CD4-positive, alpha-beta T cell (primary cell): ENCODE data around the gene ARHGDIB. TPM values are rescaled to one million over a fixed set of nuclear protein-coding genes. Genes with fewer than 3 reads are reported as not detected.

Experiments used
- ATAC-seq: fragments of 200-7000 bp; cut with Tn5 transposase; one replicate; pipeline ENCODE4 v1.10.0; 2022; ENCODE audit warnings: mild to moderate bottlenecking; ENCODE audit not compliant: poor library complexity
- CTCF ChIA-PET: fragments of 350-600 bp; sonication (Branson Sonifier 250); formaldehyde crosslinking; loops from one replicate; lab custom pipeline; 2021; ENCODE audit warnings: antibody characterized with exemption, inconsistent platforms; lab: Charles Lee
- POLR2A ChIA-PET: fragments of 350-600 bp; sonication (Branson Sonifier 250); formaldehyde crosslinking; loops from one replicate; lab custom pipeline; 2021; ENCODE audit warnings: antibody characterized with exemption, inconsistent platforms; lab: Charles Lee
- DNase-seq, 14 experiments: peaks; one replicate each; pipeline ENCODE4 v3.0.0-alpha.2; 2013 to 2020; ENCODE audit warnings: mixed read lengths in 2 of 14
- H3K27ac ChIP-seq, 2 donors: one replicate each; pipeline versions ENCODE4 v1.5.1 to v1.7.0; 2013; ENCODE audit warnings: low read length in 2 of 2, low read depth in 1 of 2, mild to moderate bottlenecking in 1 of 2
- H3K27me3 ChIP-seq, 2 experiments: 1 replicate in 1 of 2; 2 replicates in 1 of 2; pipeline versions ENCODE4 v1.6.1 to v1.7.0; 2013; ENCODE audit warnings: low read length in 2 of 2, control low read depth in 1 of 2, mild to moderate bottlenecking in 1 of 2, moderate library complexity in 1 of 2; ENCODE audit not compliant: insufficient read depth in 2 of 2, control insufficient read depth in 1 of 2
- H3K36me3 ChIP-seq: one replicate; pipeline ENCODE4 v1.6.1; 2013; ENCODE audit warnings: low read length, control low read depth; ENCODE audit not compliant: insufficient read depth
- H3K4me1 ChIP-seq: one replicate; pipeline ENCODE4 v1.6.1; 2013; ENCODE audit warnings: low read length, control low read depth; ENCODE audit not compliant: insufficient read depth
- H3K4me3 ChIP-seq: one replicate; pipeline ENCODE4 v1.5.1; 2013; ENCODE audit warnings: mild to moderate bottlenecking, low read length, moderate library complexity
- H3K9me3 ChIP-seq, 2 experiments: 1 replicate in 1 of 2; 2 replicates in 1 of 2; pipeline versions ENCODE4 v1.6.1 to v1.7.0; 2013; ENCODE audit warnings: low read length in 2 of 2, mild to moderate bottlenecking in 2 of 2, control low read depth in 1 of 2, moderate library complexity in 1 of 2; ENCODE audit not compliant: control insufficient read depth in 1 of 2, insufficient read depth in 1 of 2
- H3K27ac Mint-ChIP-seq: one replicate; pipeline ENCODE4 v1.8.0; 2020; ENCODE audit warnings: mixed read lengths
- H3K27me3 Mint-ChIP-seq: one replicate; pipeline ENCODE4 v1.8.0; 2021; ENCODE audit warnings: mixed read lengths
- H3K36me3 Mint-ChIP-seq: one replicate; pipeline ENCODE4 v1.8.0; 2021; ENCODE audit warnings: low read depth, mixed read lengths
- H3K4me1 Mint-ChIP-seq: one replicate; pipeline ENCODE4 v1.8.0; 2021; ENCODE audit warnings: low read depth, mixed read lengths
- H3K4me3 Mint-ChIP-seq: one replicate; pipeline ENCODE4 v1.8.0; 2020; ENCODE audit warnings: mild to moderate bottlenecking, mixed read lengths
- H3K9me3 Mint-ChIP-seq: one replicate; pipeline ENCODE4 v1.8.0; 2020; ENCODE audit warnings: mixed read lengths
- intact Hi-C, 2 experiments: fragments of 100-400 bp; cut with DNase I in 1 of 2; cut with micrococcal nuclease in 1 of 2; formaldehyde crosslinking; loops; one replicate each; pipeline versions ENCODE4 v1.15.1 to v1.9.0; 2023 to 2025; cut with DNase I, micrococcal nuclease
- total RNA-seq, 174 experiments: library from RNA in 2 of 174; stranded (reverse) in 2 of 174; gene quantifications; one replicate each; pipeline ENCODE4 v1.2.3 and lab custom pipeline; 2021 to 2026
- TF ChIP-seq, protein P1 (sequence below): fragments of 200-600 bp; IDR thresholded peaks from one replicate; pipeline ENCODE4 v1.8.0; 2022; ENCODE audit warnings: antibody characterized with exemption, mild to moderate bottlenecking

ARHGDIB gene
- total RNA-seq, 2 experiments from 2014 or later = 872 to 942 TPM

DNA sequence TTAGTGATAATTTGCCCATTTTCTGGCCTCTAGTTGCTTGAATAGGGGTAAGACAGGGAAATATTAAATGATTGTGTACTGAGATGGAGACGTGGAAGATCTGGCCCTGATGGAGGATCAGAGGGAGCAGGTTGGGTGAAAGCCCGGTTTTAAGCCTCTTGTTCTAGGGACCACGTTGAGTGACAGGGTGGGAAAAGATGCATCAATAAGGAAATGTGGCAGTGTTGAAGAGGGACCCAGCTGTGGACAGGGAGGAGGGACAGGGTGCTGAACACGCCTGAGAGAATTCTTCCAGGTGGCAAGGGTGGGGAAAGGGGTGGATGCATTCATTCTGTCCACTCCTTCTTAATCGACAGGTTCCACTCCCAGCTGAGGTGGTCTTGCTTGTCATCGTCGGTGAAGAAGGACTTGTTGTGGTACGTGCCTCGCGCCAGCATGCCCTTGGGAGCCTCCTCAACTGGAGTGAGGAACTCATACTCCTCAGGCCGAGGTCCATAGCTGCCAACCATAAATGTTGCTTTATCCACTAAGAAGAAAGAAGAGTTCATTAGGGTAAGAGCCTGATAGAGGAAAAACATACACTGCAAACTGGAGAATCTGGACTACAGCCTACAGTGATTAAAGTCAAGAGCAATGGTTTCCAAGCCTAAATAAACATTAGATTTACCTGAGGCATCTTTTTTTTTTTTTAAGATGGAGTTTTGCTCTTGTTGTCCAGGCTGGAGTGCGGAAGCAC is 19.0 kb downstream of the ARHGDIB start:
- Mint-ChIP-seq H3K27me3 (no peaks in the 10 kb centered on the region), H3K4me1 (peaks cover 86% of the 10 kb centered on the region), H3K36me3 (peaks cover 94% of the 10 kb centered on the region), H3K27ac (peak overlapping the region; percentile 72), H3K4me3 (peak overlapping the region; percentile 40), H3K9me3 (peaks cover 3% of the 10 kb centered on the region)
- intact Hi-C loops = no loop called here
- Histone ChIP-seq H3K9me3 (no peaks in the 10 kb centered on the region), H3K27ac (no peak overlapping the region), H3K4me1 (peaks cover 30% of the 10 kb centered on the region), H3K4me3 (no peak overlapping the region), H3K27me3 (no peaks in the 10 kb centered on the region), H3K36me3 (peaks cover 78% of the 10 kb centered on the region)
- ChIA-PET CTCF (interaction anchor here (2.2 kb wide), 1 partner anchor 53 kb away, joined by 11 read pairs; no protein-coding TSS in a partner anchor), POLR2A (interaction anchor here (1.1 to 7.7 kb wide), 2 partner anchors 11 to 17 kb away, joined by 3 to 71 read pairs; partner anchors contain the start of gene ARHGDIB)
- DNase-seq (no peak), ATAC-seq (peak; percentile 5)
- TF ChIP-seq, protein P1, sequence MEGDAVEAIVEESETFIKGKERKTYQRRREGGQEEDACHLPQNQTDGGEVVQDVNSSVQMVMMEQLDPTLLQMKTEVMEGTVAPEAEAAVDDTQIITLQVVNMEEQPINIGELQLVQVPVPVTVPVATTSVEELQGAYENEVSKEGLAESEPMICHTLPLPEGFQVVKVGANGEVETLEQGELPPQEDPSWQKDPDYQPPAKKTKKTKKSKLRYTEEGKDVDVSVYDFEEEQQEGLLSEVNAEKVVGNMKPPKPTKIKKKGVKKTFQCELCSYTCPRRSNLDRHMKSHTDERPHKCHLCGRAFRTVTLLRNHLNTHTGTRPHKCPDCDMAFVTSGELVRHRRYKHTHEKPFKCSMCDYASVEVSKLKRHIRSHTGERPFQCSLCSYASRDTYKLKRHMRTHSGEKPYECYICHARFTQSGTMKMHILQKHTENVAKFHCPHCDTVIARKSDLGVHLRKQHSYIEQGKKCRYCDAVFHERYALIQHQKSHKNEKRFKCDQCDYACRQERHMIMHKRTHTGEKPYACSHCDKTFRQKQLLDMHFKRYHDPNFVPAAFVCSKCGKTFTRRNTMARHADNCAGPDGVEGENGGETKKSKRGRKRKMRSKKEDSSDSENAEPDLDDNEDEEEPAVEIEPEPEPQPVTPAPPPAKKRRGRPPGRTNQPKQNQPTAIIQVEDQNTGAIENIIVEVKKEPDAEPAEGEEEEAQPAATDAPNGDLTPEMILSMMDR = no peak

DNA sequence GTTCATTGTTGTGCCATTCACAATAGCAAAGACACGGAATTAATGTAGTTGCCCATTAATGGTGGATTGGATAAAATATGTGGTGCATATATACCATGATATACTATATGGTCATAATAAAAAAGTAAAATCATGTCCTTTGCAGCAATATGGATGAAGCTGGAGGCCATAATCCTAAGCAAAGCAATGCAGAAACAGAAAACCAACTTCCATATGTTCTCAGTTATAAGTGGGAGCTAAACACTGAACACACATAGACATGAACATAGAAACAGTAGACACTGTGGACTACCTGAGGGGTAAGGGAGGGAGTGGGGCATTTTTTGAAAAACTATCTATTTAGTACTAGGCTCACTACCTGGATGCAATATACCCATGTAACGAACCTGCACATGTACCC is 20.0 kb downstream of the ARHGDIB start:
- no peak overlapping the region for H3K4me3 ChIP-seq
- no peaks in the 10 kb centered on the region for H3K27me3 ChIP-seq
- no peaks in the 10 kb centered on the region for H3K27me3 Mint-ChIP-seq
- H3K27ac ChIP-seq = no peak overlapping the region
- peaks cover 94% of the 10 kb centered on the region for H3K36me3 Mint-ChIP-seq
- TF ChIP-seq, protein P1 = no peak
- peaks cover 3% of the 10 kb centered on the region for H3K9me3 Mint-ChIP-seq
- ChIA-PET CTCF (interaction anchor here (0.7 to 2.2 kb wide), 2 partner anchors 18 to 54 kb away, joined by 3 to 11 read pairs; no protein-coding TSS in a partner anchor), POLR2A (interaction anchor here (0.7 to 7.7 kb wide), 5 partner anchors 9 to 172 kb away, joined by 3 to 71 read pairs (median 5); partner anchors contain the start of gene ARHGDIB)
- peaks cover 21% of the 10 kb centered on the region for H3K4me1 ChIP-seq
- peaks cover 77% of the 10 kb centered on the region for H3K36me3 ChIP-seq
- ATAC-seq = peak; percentile 4
- DNase-seq = no peak
- no peaks in the 10 kb centered on the region for H3K9me3 ChIP-seq
- no peak overlapping the region for H3K4me3 Mint-ChIP-seq
- intact Hi-C loops = no loop called here
- H3K4me1 Mint-ChIP-seq = peaks cover 86% of the 10 kb centered on the region
- H3K27ac Mint-ChIP-seq = peak overlapping the region; percentile 72

DNA sequence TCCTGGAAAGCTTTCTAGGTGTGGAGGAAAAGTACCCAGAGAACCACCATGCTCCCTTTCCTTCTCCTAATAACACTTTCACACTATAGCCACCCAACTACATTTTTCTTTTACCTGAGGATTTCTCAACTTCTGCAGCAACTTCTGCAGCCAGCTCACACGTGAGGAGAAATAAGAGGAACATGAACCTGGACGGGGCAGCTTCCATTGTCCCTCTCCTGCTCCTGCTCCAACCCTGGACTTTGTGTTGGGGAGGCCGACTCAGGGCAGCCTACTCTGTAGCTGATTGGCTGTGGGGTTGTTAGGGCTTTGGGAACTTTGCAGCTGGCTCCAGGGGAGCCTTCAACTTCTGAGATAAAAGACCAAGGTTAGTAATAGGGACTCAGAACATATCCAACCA is 23.1 kb downstream of the ARHGDIB start, which contains the start of gene ERP27:
Gene ERP27 (minus strand): TSS at position 237 of the 400 bp plus-strand sequence. CDS start 29 bp downstream, at position 208.
- H3K4me3 ChIP-seq = no peak within 1 kb of the TSS
- peaks cover 82% of the 10 kb centered on the region for H3K36me3 ChIP-seq
- ATAC-seq (no peak), DNase-seq (no peak)
- H3K9me3 ChIP-seq = no peaks in the 10 kb centered on the region
- H3K4me3 Mint-ChIP-seq = peak within 1 kb of the TSS; percentile 3
- intact Hi-C loops = loop anchor here in 1 of 2 experiments (2.0 kb wide), 1 partner anchor 48 kb away; no protein-coding TSS in a partner anchor
- peak within 1 kb of the TSS in 1 of 2 donors; percentile 20 for H3K27ac ChIP-seq
- H3K4me1 Mint-ChIP-seq = peaks cover 65% of the 10 kb centered on the region
- peaks cover 3% of the 10 kb centered on the region for H3K9me3 Mint-ChIP-seq
- peaks cover 17% of the 10 kb centered on the region for H3K4me1 ChIP-seq
- no peaks in the 10 kb centered on the region for H3K27me3 Mint-ChIP-seq
- H3K27ac Mint-ChIP-seq = peak within 1 kb of the TSS; percentile 72
- TF ChIP-seq, protein P1 = no peak
- POLR2A ChIA-PET = interaction anchor here (0.6 to 7.7 kb wide), 8 partner anchors 10 to 167 kb away, joined by 3 to 71 read pairs (median 5); partner anchors contain the start of gene ARHGDIB
- CTCF ChIA-PET = interaction anchor here (1.0 to 3.6 kb wide), 4 partner anchors 10 to 57 kb away, joined by 3 to 30 read pairs (median 4); no protein-coding TSS in a partner anchor
- peaks cover 94% of the 10 kb centered on the region for H3K36me3 Mint-ChIP-seq
- no peaks in the 10 kb centered on the region for H3K27me3 ChIP-seq
